ENCODE data around the gene GANAB. TPM values are rescaled to one million over a fixed set of nuclear protein-coding genes. Genes with fewer than 3 reads are reported as not detected.

GANAB gene
- total RNA-seq, 1 donor from 2014 or later, result 228 TPM

DNA sequence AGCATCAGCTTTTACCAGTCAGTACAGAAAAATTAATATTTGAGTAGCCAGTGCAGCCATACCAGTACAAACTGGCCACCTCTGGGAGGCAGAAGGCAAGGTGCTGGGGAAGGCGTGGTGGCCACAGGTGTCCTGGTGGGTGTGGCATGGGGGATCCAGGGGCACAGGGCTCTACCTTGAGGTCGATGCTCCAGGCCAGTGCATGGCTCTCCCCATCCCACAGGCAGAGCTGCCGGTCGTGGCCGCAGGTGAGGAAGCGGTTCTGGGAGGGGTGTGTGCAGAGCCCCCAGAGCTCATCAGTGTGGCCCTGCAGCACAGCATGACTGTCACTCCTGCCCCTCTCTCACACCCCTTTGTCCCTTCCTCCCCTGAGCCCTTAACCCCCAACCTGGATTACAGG lies 40.9 kb downstream of the GANAB start:
- Histone ChIP-seq H3K4me1 (peaks cover 19% of the 10 kb centered on the region), H3K9me3 (no peaks in the 10 kb centered on the region), H3K27me3 (ENCODE audit: low read depth) (no peaks in the 10 kb centered on the region), H3K27ac (no peak overlapping the region), H3K36me3 (peaks cover 71% of the 10 kb centered on the region), H3K4me3 (no peak overlapping the region)
- ATAC-seq (no peak), DNase-seq (no peak)
- intact Hi-C loops (cut with DNase I), result no loop called here
- TF ChIP-seq, protein P1, sequence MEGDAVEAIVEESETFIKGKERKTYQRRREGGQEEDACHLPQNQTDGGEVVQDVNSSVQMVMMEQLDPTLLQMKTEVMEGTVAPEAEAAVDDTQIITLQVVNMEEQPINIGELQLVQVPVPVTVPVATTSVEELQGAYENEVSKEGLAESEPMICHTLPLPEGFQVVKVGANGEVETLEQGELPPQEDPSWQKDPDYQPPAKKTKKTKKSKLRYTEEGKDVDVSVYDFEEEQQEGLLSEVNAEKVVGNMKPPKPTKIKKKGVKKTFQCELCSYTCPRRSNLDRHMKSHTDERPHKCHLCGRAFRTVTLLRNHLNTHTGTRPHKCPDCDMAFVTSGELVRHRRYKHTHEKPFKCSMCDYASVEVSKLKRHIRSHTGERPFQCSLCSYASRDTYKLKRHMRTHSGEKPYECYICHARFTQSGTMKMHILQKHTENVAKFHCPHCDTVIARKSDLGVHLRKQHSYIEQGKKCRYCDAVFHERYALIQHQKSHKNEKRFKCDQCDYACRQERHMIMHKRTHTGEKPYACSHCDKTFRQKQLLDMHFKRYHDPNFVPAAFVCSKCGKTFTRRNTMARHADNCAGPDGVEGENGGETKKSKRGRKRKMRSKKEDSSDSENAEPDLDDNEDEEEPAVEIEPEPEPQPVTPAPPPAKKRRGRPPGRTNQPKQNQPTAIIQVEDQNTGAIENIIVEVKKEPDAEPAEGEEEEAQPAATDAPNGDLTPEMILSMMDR (IDR thresholded peaks at IDR 0.05), result no peak

DNA sequence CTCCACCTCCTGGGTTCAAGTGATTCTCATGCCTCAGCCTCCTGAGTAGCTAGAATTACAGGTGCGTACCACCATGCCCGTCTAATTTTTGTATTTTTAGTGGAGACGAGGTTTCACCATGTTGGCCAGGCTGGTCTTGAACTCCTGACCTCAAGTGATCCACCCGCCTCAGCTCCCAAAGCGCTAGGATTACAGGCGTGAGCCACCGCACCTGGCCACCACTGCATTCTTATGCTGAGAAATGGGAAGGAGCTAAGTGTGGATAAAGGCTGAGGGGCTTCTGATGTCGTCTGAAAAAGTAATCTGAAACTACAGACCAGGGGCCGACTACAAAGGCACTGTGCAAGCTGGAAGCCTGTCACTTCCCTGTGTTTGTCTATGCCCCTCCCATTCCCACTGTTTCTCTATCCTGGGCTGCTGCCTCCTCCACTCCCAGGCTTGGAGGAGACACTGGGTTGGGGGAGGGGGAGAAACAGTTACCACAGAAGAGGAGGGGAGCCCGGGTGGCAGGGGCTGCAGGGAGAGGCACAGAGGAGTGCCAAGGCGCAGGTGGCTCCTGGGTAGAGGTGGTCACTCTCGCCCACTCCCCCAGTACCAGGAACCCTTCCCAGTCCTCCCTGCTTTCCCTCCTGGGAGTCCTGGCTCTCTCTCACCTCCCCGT lies 41.8 kb downstream of the GANAB start:
- Histone ChIP-seq H3K36me3 (peaks cover 63% of the 10 kb centered on the region), H3K27ac (no peak overlapping the region), H3K4me3 (no peak overlapping the region), H3K27me3 (ENCODE audit: low read depth) (no peaks in the 10 kb centered on the region), H3K9me3 (no peaks in the 10 kb centered on the region), H3K4me1 (peaks cover 24% of the 10 kb centered on the region)
- TF ChIP-seq, protein P1 (IDR thresholded peaks at IDR 0.05), result no peak
- intact Hi-C loops (cut with DNase I), result no loop called here
- DNase-seq (no peak), ATAC-seq (no peak)

DNA sequence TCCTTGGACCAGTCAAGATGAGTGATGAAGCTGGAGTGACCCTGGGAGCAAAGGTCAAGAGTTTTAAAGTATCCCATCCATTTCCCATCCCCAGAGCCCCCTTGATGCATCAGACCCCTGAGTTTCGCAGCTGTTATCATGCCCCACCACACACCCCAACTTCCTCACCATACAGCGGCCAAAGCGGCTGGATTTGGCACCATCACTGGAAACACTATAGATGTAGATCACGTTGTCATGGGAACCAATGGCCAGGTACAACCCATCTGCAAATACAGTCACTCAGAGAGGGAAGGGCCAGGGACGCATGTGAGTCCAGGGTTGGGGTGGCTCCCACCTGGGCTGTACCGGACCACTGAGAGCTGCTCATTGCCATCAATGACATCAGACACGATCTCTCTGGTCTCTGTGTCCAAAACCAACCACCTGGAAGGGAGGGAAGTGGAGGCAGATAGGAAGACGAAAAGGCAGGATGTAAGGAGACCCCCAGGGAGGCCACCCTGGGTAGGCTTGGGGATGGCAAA lies 42.6 kb downstream of the GANAB start:
- no peaks in the 10 kb centered on the region for H3K27me3 ChIP-seq (ENCODE audit: low read depth)
- peaks cover 30% of the 10 kb centered on the region for H3K4me1 ChIP-seq
- intact Hi-C loops (cut with DNase I), result no loop called here
- H3K4me3 ChIP-seq, result no peak overlapping the region
- H3K27ac ChIP-seq, result no peak overlapping the region
- peaks cover 56% of the 10 kb centered on the region for H3K36me3 ChIP-seq
- DNase-seq (no peak), ATAC-seq (no peak)
- TF ChIP-seq, protein P1 (IDR thresholded peaks at IDR 0.05), result no peak
- no peaks in the 10 kb centered on the region for H3K9me3 ChIP-seq

DNA sequence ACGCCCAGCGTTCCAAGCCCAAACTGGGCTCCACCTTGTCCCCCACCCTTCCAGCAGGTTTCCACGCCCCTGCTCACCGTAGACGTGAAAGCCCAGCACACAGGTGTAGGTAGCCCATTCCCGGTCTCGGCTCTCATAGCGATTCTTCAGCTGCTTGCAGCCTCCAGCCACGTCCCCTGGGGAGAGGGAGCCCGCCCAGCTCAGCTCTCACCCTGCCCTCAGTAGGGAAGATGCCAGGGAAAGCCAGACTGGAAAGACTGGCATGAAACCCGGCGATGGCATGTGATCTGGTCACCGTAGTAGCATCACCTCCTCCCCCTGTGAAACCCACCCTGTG lies 43.4 kb downstream of the GANAB start:
- TF ChIP-seq, protein P1 (IDR thresholded peaks at IDR 0.05), result no peak
- H3K4me3 ChIP-seq, result peak overlapping the region; percentile 99
- peak overlapping the region; percentile 99 for H3K27ac ChIP-seq
- H3K27me3 ChIP-seq (ENCODE audit: low read depth), result no peaks in the 10 kb centered on the region
- no peaks in the 10 kb centered on the region for H3K9me3 ChIP-seq
- peaks cover 36% of the 10 kb centered on the region for H3K4me1 ChIP-seq
- DNase-seq, result no peak
- H3K36me3 ChIP-seq, result peaks cover 56% of the 10 kb centered on the region
- intact Hi-C loops (cut with DNase I), result no loop called here
- ATAC-seq, result no peak

DNA sequence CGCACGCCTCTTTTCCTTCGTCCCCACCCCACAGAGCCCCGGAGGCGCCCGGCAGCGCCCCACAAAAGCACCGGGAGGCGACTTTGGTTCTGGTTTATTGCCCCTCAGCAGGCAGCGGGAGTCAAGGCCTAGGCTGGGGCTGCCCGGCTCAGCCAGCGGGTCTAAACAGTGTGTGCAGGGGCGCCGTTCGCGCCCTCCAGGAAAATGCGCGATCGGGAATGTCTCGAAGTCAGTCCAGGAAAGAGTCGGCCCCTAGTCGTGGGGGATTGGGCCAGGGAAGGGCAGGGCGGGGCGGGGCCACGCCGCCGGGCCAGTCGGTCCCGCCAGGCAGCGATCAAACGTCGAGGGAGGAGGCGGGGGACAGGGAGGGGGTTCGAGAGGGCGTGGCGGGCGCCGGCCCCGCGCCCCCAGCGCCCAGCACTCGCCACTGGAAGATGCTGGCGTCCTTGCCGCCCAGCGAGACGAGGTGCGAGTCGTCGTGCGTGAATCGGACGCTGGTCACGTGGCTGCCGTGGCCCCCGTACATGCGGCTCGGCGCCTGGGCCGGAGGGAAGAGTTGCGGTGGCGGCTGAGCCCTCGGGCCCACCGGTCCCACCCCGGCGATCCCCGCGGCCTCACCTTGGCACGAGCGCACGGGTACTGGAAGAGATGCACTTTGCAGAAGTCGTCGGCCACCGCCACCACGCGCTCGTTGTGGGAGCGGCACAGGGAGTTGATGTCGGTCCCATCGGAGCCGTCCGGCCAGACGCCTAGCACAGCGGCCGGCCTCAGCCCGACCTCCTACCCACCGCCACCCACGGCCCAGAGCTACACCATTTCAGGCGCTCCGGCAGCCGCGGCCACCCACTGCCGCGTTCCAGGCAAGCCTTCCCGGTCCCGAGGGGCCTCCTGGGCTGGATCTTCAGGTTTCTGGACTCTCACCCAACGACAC lies 44.0 kb downstream of the GANAB start:
- Histone ChIP-seq H3K4me1 (peaks cover 36% of the 10 kb centered on the region), H3K36me3 (peaks cover 57% of the 10 kb centered on the region), H3K27ac (peak overlapping the region; percentile 99), H3K4me3 (peak overlapping the region; percentile 99), H3K27me3 (ENCODE audit: low read depth) (no peaks in the 10 kb centered on the region), H3K9me3 (no peaks in the 10 kb centered on the region)
- ATAC-seq (peak; percentile 67 to 77), DNase-seq (peak; percentile 78)
- TF ChIP-seq, protein P1 (IDR thresholded peaks at IDR 0.05), result no peak
- intact Hi-C loops (cut with DNase I), result no loop called here

Measured in lower lobe of right lung (tissue), 2 donors.